ENCODE measurements around the gene PSD2. TPM values are rescaled to one million over a fixed set of nuclear protein-coding genes. Genes with fewer than 3 reads are reported as not detected.

Gene PSD2
- total and polyA plus RNA-seq, 2 of the 13 experiments (the other 11 are each of a cell fraction or from before 2014, with no cell fraction given): 0.07 TPM; not detected in 1

DNA sequence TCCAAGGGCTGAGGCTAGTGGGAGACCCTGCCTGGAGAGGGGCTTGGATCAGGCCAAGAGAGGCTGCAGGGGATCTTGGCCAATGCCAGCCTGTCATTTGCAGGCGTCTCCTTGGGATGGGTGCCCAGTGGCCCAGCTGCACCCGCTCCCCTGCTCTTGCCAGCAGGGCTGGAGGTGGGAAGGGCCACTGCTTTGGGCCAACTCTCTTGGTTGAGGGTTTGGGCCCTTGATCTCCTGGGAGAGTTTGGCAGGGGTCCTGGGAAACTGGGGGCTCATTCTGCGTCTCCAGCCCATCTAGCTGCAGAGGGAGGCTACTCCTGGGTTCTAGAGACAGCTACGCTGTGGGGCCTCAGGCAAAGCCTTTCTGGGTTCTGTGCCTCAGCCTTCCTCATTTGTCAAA is 10.5 kb downstream of the PSD2 start:
- ATAC-seq (no peak), DNase-seq (ENCODE audit: low spot score) (no peak), FAIRE-seq (no peak)
- intact Hi-C loops (cut with micrococcal nuclease; ENCODE audit: unreplicated experiment): no loop called here
- H3K4me2 ChIP-seq (ENCODE audit: low read depth, low read length): no peak overlapping the region
- ChIA-PET POLR2A (no interaction called here), CTCF (ENCODE audit: low intra/inter-chr PET ratio, low total read pairs) (no interaction called here)
- no peak overlapping the region for H3K9ac ChIP-seq (ENCODE audit: insufficient read depth, low read depth, low read length)
- no CpG with 5 or more reads among the region's 4 CpGs for WGBS (ENCODE audit: low lambda C conversion rate)
- H3K9me3 ChIP-seq (ENCODE audit: low read length): no peaks in the 10 kb centered on the region
- peaks cover 8 to 41% of the 10 kb centered on the region in 2 experiments; a peak in 4 of 5 replicates for H3K27me3 ChIP-seq (ENCODE audit: control insufficient read depth in 1 of 2, insufficient read depth in 2 of 2, low read length in 2 of 2)
- TF ChIP-seq ZNF782 (CRISPR knock-in tag; IDR thresholded peaks at IDR 0.05; ENCODE audit: borderline replicate concordance) (no peak), SMYD3 (CRISPR knock-in tag; IDR thresholded peaks at IDR 0.05) (no peak), ZNF225 (CRISPR knock-in tag; IDR thresholded peaks at IDR 0.05) (no peak), RFXAP (CRISPR knock-in tag; IDR thresholded peaks at IDR 0.05; ENCODE audit: borderline replicate concordance) (no peak), ZNF672 (CRISPR knock-in tag; IDR thresholded peaks at IDR 0.05) (no peak), SP1 (IDR thresholded peaks at IDR 0.05) (no peak), SP1 (CRISPR knock-in tag; IDR thresholded peaks at IDR 0.05) (no peak), PREB (CRISPR knock-in tag; IDR thresholded peaks at IDR 0.05) (no peak), GATAD1 (CRISPR knock-in tag; IDR thresholded peaks at IDR 0.05) (no peak), HMG20A (CRISPR knock-in tag; IDR thresholded peaks at IDR 0.05; ENCODE audit: borderline replicate concordance) (no peak), IRX3 (CRISPR knock-in tag; IDR thresholded peaks at IDR 0.05; ENCODE audit: borderline replicate concordance, low read depth) (no peak), SMARCC2 (IDR thresholded peaks at IDR 0.05) (no peak), TMF1 (CRISPR knock-in tag; IDR thresholded peaks at IDR 0.05; ENCODE audit: low read depth) (no peak), TRAFD1 (CRISPR knock-in tag; IDR thresholded peaks at IDR 0.05; ENCODE audit: borderline replicate concordance) (no peak)
- TF ChIP-seq, protein P1, sequence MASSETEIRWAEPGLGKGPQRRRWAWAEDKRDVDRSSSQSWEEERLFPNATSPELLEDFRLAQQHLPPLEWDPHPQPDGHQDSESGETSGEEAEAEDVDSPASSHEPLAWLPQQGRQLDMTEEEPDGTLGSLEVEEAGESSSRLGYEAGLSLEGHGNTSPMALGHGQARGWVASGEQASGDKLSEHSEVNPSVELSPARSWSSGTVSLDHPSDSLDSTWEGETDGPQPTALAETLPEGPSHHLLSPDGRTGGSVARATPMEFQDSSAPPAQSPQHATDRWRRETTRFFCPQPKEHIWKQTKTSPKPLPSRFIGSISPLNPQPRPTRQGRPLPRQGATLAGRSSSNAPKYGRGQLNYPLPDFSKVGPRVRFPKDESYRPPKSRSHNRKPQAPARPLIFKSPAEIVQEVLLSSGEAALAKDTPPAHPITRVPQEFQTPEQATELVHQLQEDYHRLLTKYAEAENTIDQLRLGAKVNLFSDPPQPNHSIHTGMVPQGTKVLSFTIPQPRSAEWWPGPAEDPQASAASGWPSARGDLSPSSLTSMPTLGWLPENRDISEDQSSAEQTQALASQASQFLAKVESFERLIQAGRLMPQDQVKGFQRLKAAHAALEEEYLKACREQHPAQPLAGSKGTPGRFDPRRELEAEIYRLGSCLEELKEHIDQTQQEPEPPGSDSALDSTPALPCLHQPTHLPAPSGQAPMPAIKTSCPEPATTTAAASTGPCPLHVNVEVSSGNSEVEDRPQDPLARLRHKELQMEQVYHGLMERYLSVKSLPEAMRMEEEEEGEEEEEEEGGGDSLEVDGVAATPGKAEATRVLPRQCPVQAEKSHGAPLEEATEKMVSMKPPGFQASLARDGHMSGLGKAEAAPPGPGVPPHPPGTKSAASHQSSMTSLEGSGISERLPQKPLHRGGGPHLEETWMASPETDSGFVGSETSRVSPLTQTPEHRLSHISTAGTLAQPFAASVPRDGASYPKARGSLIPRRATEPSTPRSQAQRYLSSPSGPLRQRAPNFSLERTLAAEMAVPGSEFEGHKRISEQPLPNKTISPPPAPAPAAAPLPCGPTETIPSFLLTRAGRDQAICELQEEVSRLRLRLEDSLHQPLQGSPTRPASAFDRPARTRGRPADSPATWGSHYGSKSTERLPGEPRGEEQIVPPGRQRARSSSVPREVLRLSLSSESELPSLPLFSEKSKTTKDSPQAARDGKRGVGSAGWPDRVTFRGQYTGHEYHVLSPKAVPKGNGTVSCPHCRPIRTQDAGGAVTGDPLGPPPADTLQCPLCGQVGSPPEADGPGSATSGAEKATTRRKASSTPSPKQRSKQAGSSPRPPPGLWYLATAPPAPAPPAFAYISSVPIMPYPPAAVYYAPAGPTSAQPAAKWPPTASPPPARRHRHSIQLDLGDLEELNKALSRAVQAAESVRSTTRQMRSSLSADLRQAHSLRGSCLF (CRISPR knock-in tag; IDR thresholded peaks at IDR 0.05; ENCODE audit: borderline replicate concordance): no peak
- in situ Hi-C loops (cut with HindIII; ENCODE audit: extremely low pct_ligation_motif_present, low pct_unique_long_range_greater_than_20kb): no loop called here
- no peaks in the 10 kb centered on the region for H3K36me3 ChIP-seq (replicated peaks in 1 of 2; ENCODE audit: control insufficient read depth in 1 of 2, insufficient read depth in 2 of 2, low read length in 2 of 2)
- no peaks in the 10 kb centered on the region for H3K79me2 ChIP-seq (ENCODE audit: insufficient read depth, low read length)
- H3K4me3 ChIP-seq (replicated peaks in 1 of 3; ENCODE audit: insufficient read depth in 1 of 3, low read depth in 2 of 3, low read length in 3 of 3): no peak overlapping the region
- H2AFZ ChIP-seq (ENCODE audit: low read length): no peak overlapping the region
- H3K4me1 ChIP-seq (ENCODE audit: insufficient read depth, low read length): no peaks in the 10 kb centered on the region
- peaks cover 2% of the 10 kb centered on the region; the same call in 1 of the 2 replicates for H4K20me1 ChIP-seq (ENCODE audit: insufficient read depth, low read length)
- no TSS peak for BruUV-seq (replicated peaks)
- H3K27ac ChIP-seq (ENCODE audit: extremely low read length, insufficient read depth, low read length): no peak overlapping the region

Data from HepG2 (cell line).